ENCODE data around the gene SLC47A2. TPM values are rescaled to one million over a fixed set of nuclear protein-coding genes. Genes with fewer than 3 reads are reported as not detected.
A peak's percentile ranks its signal among the peaks of the same experiment; 100 is the strongest.

Gene SLC47A2
- total and polyA plus RNA-seq, 2 donors from 2014 or later, result 46.3 to 61.5 TPM

GRCh38 chr17:19755821-19756510, 39.6 kb upstream of the SLC47A2 start:
- intact Hi-C loops (cut with DNase I), result no loop called here

GRCh38 chr17:19755392-19755791, 39.0 kb upstream of the SLC47A2 start:
- DNase-seq (peak in 1 of 5 donors; percentile 26), FAIRE-seq (no peak)
- TF ChIP-seq CTCF (IDR thresholded peaks at IDR 0.05; ENCODE audit: borderline replicate concordance, extremely low read depth, insufficient read depth), result no peak
- H3K27me3 ChIP-seq (ENCODE audit: control insufficient read depth, insufficient read depth, low read length), result no peaks in the 10 kb centered on the region
- H3K36me3 ChIP-seq (ENCODE audit: control insufficient read depth in 2 of 3, insufficient read depth in 3 of 3, low read length in 3 of 3), result no peaks in the 10 kb centered on the region
- H3K4me3 ChIP-seq (ENCODE audit: low read length in 3 of 3), result no peak overlapping the region
- H3K27ac ChIP-seq (ENCODE audit: low read depth in 2 of 2, low read length in 2 of 2), result no peak overlapping the region
- H3K9me3 ChIP-seq (ENCODE audit: control insufficient read depth in 2 of 3, insufficient read depth in 1 of 3, low read length in 3 of 3), result no peaks in the 10 kb centered on the region
- no peak overlapping the region for H3K9ac ChIP-seq (ENCODE audit: low read length in 3 of 3)
- intact Hi-C loops (cut with DNase I), result no loop called here
- peaks cover 0 to 15% (median 7%) of the 10 kb centered on the region in 3 donors for H3K4me1 ChIP-seq (ENCODE audit: control insufficient read depth in 2 of 3, insufficient read depth in 2 of 3, low read depth in 1 of 3, low read length in 3 of 3)

More at GRCh38 chr17:19755821-19756510, 39.6 kb upstream of the SLC47A2 start:
- no peak overlapping the region for H3K4me3 ChIP-seq (ENCODE audit: low read length in 3 of 3)
- H3K9ac ChIP-seq (ENCODE audit: low read length in 3 of 3), result no peak overlapping the region
- H3K9me3 ChIP-seq (ENCODE audit: control insufficient read depth in 2 of 3, insufficient read depth in 1 of 3, low read length in 3 of 3), result no peaks in the 10 kb centered on the region
- no peak for TF ChIP-seq CTCF (IDR thresholded peaks at IDR 0.05; ENCODE audit: borderline replicate concordance, extremely low read depth, insufficient read depth)
- no peak overlapping the region for H3K27ac ChIP-seq (ENCODE audit: low read depth in 2 of 2, low read length in 2 of 2)
- no peaks in the 10 kb centered on the region for H3K36me3 ChIP-seq (ENCODE audit: control insufficient read depth in 2 of 3, insufficient read depth in 3 of 3, low read length in 3 of 3)
- FAIRE-seq, result no peak
- H3K4me1 ChIP-seq (ENCODE audit: control insufficient read depth in 2 of 3, insufficient read depth in 2 of 3, low read depth in 1 of 3, low read length in 3 of 3), result peaks cover 0 to 15% (median 7%) of the 10 kb centered on the region in 3 donors
- DNase-seq, result peak in 1 of 5 donors; percentile 30
- no peaks in the 10 kb centered on the region for H3K27me3 ChIP-seq (ENCODE audit: control insufficient read depth, insufficient read depth, low read length)

GRCh38 chr17:19753661-19754463, 37.5 kb upstream of the SLC47A2 start:
- Histone ChIP-seq H3K36me3 (ENCODE audit: control insufficient read depth in 2 of 3, insufficient read depth in 3 of 3, low read length in 3 of 3) (no peaks in the 10 kb centered on the region), H3K9me3 (ENCODE audit: control insufficient read depth in 2 of 3, insufficient read depth in 1 of 3, low read length in 3 of 3) (no peaks in the 10 kb centered on the region), H3K9ac (ENCODE audit: low read length in 3 of 3) (no peak overlapping the region), H3K4me3 (ENCODE audit: low read length in 3 of 3) (no peak overlapping the region), H3K4me1 (ENCODE audit: control insufficient read depth in 2 of 3, insufficient read depth in 2 of 3, low read depth in 1 of 3, low read length in 3 of 3) (peaks cover 0 to 15% (median 7%) of the 10 kb centered on the region in 3 donors), H3K27me3 (ENCODE audit: control insufficient read depth, insufficient read depth, low read length) (no peaks in the 10 kb centered on the region), H3K27ac (ENCODE audit: low read depth in 2 of 2, low read length in 2 of 2) (peak overlapping the region; percentile 41 to 51)
- no peak for DNase-seq
- intact Hi-C loops (cut with DNase I), result no loop called here
- TF ChIP-seq CTCF (IDR thresholded peaks at IDR 0.05; ENCODE audit: borderline replicate concordance, extremely low read depth, insufficient read depth), result peak; percentile 53
- no peak for FAIRE-seq
